Stimulated activated CD4-positive, alpha-beta T cell treated with anti-CD3 and anti-CD28 coated beads, Interleukin-15, amount 100 ng/mL, for 1 hour (primary cell): Measurements from ENCODE around the gene NCOA7.
"Not testable (repeated sequence)": the region's sequence is repeated elsewhere in the genome, so short reads cannot be mapped to it uniquely, and the experiment has no call there.

Experiments used
- DNase-seq, 2 donors: peaks; one replicate each; pipeline ENCODE4 v3.0.0-alpha.2; 2020; ENCODE audit warnings: low read depth in 1 of 2, low spot score in 1 of 2

Gene NCOA7

GRCh38 chr6:125913145-125913544, 122.4 kb downstream of the NCOA7 start:
- DNase-seq: no peak

DNA sequence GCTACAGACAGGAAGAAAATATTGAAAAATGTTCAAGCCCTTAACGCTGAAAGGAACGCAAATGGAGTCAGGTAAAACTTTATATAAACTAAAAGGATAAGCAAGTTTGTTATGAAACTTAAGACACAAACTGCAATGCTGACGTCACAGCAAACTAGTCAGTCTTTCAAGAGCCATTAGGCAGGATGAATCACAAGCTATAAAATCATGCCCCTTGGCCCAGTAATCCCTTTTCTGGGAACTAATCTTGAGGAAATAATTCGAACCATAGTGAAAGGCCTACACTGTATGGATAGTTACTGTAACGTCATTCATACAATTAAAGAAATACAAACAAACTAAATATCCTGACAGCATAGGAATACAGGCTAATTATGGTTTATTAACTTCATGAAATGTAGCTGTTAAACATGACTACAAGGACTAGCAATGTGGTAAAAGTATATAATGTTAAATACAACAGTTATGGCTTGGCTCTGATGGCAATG, 123.1 kb downstream of the NCOA7 start:
- no peak for DNase-seq

GRCh38 chr6:125918230-125918629, 127.5 kb downstream of the NCOA7 start:
- DNase-seq: no peak

GRCh38 chr6:125918681-125919566, 128.2 kb downstream of the NCOA7 start:
- peak in 1 of 2 donors; percentile 6 for DNase-seq

- no peak for DNase-seq
Observed at GRCh38 chr6:125919618-125920017, 128.9 kb downstream of the NCOA7 start.

DNA sequence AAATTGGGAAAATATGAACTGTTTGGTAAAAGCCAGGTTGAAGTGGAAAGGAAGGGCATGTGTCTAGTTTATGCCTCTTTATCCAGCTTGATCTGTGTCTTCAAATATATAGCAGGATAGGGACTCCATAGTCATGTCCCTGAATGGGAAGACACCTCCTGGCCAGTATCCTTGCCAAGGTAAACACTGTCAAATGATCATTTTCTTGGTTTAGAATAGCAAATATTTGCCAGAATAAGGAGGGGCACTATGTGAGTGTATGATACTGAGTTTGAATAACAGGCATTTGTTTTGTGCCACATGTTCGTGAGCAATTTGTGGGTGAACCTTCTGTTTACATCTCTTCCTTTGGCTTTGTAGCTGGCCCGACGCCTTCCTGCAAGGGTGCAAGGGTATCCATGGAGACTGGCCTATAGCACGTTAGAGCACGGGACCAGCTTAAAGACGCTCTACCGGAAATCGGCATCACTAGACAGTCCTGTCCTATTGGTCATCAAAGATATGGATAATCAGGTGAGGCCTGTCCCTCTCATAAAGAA, 131.6 kb downstream of the NCOA7 start:
- DNase-seq: no peak

GRCh38 chr6:125923366-125923877, 132.7 kb downstream of the NCOA7 start:
- DNase-seq: no peak

DNA sequence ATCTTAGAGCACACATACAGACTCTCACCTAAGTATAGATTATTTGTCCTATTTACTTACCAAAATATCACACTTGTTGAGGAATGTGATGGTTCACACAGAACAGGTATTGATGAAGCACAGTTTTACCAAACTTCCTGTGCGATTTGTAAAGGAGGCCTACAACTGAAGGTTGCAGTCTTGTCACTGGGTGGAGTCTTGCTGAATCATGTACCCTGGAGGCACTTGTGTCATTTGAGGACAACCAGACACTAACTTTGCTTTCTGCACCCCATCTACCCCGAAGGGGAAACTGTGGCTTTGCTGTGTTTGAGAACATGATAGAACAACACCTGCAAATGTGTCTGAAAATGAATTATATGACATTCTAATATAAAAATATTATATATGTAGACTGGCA, 133.4 kb downstream of the NCOA7 start:
- no peak for DNase-seq

DNA sequence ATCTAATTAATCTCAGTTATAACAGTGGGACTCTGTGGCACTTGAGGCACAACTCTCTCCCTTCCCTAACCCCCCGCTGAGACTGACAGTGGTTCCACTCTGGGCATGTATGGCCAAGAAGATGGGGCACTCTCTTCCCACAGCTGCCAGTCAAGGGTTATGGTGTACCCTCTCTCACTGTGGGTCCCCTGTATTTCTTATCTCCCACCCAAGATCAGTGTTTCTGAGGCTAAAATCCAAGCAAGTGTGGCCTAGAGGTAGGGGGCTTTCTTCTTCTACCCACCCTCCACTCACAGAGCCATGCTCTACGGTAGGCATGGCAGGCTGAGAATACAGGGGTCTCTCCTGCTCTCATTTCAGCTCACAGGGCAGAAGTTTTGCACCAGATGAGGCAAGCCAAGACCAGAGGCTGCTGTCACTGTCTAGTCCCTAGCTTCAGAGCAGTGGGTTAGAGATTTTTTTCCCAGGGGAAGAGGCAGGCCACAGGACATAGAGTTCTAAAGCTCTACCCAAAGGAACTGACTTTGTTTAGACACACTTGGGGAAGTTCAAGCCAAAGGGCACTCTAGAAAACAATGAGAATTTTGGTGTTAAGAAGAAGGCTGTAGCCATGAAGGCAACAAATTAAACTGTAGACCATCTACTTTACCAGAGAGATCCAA, 134.1 kb downstream of the NCOA7 start:
- no peak for DNase-seq

GRCh38 chr6:125926711-125927110, 136.0 kb downstream of the NCOA7 start:
- DNase-seq: no peak

- DNase-seq: no peak
Observed at GRCh38 chr6:125927761-125928160, 137.0 kb downstream of the NCOA7 start.

- DNase-seq: no peak
Observed at GRCh38 chr6:125930765-125931418, 140.1 kb downstream of the NCOA7 start.

GRCh38 chr6:125931733-125932450, 141.1 kb downstream of the NCOA7 start:
- DNase-seq: no peak

DNA sequence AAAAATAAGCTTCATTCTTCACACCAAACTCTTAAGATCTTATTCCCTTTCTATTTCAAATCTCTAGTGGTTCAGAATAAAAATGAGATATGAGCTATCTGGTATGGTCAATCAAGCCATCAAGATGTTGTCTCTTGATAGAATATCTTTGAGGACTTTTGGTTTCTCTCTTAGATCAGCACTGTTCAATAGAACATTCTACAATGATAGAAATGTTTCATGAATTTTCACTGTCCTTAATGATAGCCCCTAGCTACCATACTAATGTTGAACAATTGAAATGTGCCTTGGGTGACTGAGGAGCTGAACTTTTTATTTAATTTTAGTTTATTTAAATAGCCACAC, 141.7 kb downstream of the NCOA7 start:
- DNase-seq: no peak

- not testable (repeated sequence) for DNase-seq
Observed at GRCh38 chr6:125935520-125935919, 144.8 kb downstream of the NCOA7 start.

DNA sequence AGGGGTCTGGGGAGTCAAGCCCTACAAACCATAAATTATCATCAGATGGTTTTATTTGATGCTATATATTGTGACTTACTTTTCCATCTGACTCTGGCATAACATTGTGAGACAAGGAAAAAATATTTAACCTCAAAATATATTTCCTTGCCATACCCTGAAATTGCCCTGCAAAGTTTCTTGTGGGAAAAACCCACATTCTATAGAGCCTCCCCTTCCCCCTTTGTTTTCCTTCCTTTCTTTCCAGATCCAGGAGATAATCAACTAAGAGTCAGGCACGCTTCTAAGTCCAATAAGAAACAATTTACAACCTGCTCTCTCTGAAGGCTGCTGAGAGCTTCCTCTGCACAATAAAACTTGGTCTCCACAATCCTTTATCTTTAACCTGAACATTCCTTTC, 148.3 kb downstream of the NCOA7 start:
- DNase-seq: no peak

DNA sequence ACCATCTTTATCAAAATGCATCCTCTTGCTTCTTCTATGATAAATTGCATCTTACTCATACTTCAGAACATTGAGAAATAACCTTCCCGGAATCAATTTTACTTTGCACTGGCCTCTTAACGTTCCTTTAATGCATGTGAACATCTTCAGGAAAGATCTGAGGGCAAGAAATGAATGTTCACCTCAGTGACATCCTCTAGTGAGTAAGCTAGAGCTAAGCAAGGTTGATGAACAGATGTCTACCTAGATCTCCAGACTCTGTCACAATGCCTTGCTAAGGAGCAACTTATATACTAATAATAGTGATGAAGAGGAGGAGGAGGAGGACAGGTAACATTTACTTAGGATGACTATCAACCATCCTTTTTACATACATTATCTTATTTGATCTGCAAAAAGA, 149.0 kb downstream of the NCOA7 start:
- no peak for DNase-seq

DNA sequence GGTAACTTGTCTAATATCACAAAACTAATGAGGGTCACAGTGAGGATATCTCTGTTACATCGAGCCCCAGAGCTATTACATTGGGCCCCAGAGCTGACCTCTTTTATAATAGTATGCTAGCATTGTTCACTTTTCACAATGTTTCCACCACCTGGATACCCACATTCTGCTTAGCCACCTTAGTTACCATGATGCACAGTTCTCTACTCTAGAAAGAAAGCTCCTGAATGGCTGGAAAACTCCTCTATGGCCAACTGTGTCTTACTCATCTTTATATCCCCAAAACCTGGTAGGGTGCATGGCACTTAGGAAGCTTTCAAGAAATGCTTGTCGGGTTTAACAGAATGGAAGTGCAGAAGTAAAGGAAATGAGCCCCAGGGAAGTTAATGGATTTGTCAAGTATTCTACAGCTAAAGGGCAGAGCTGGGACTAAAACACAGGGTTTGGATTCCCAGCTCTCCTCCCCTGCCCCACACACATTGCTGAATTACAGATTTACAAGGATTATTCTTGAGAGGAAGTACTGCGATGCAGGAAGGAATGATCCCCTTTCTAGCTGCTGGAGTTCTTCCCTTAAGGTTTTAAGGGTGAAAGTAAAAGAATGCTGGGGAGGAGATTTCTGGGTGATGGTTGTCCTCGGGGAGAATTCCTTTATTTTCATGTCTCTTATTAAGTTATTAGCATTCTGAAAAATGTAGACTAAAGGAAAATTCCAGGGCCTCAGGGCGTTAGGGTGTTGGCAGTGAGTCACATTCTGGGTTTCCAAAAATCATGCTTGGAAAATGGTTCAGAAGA, 149.7 kb downstream of the NCOA7 start:
- DNase-seq: no peak

DNA sequence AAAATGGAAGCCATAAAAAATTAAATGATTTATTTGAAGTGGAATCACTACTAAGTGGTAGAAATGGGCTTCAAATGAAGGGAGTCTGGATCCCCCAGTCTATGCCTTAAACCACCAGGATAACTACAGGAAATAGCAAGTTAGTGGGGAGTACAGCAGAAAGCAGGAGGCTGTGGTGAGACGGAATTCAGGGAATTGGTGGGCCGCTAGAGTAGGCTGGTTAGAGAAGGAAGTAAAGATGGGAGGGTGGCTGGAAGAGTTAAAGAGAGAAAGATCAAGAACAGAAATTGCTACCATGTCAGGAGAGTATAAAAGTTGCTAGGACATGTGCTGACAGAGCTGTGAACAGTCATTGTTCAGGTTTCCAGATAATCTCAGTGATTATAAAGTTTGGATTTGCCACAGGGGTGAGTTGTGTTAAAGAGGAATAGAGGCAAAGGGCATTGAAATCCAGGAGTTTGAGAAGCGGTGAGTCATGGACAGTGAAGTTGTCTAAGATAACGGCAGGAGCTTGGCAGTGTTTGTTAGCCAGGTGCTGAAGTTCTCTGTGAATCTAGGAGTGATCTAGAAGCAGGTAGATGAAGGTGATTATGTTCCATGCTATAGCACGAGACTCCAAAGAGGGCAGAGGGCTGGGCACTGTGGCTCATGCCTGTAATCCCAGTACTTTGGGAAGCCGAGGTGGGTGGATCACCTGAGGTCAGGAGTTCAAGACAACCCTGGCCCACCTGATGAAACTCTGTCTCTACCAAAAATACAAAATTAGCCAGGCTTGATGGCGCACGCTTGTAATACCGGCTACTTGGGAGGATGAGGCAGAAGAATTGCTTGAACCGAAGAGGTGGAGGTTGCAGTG, 152.1 kb downstream of the NCOA7 start:
- no peak for DNase-seq
